K562 (cell line): ENCODE measurements around the gene HNF1B. TPM values are rescaled to one million over a fixed set of nuclear protein-coding genes. Genes with fewer than 3 reads are reported as not detected.
A peak's percentile ranks its signal among the peaks of the same experiment; 100 is the strongest.

Experiments used
- ATAC-seq: fragments of 200-7000 bp; cut with Tn5 transposase; 3 replicates; pipeline ENCODE4 v1.9.1; 2020; ENCODE audit warnings: moderate library complexity
- BruUV-seq: library from RNA; stranded (reverse); fragments of 400-500 nt; replicated peaks from 2 replicates; lab custom pipeline; 2021; lab: Mats Ljungman, UMichigan
- CTCF ChIA-PET: fragments of 300-600 bp; formaldehyde crosslinking; extraction: SDS; loops from one replicate; lab custom pipeline; 2021; ENCODE audit warnings: low intra/inter-chr PET ratio; lab: Yijun Ruan, JAX
- POLR2A ChIA-PET: fragments of 300-600, 350-650 bp; sonication (Branson Sonifier 250); formaldehyde crosslinking; extraction: SDS; loops from one replicate; lab custom pipeline; 2021; ENCODE audit warnings: antibody characterized with exemption, inconsistent platforms; lab: Yijun Ruan, JAX
- DNase-seq, 4 experiments: peaks; one replicate each; pipeline versions ENCODE4 v3.0.0 to v3.0.0-alpha.2; 2011 to 2018; ENCODE audit warnings: low spot score in 3 of 4, mixed read lengths in 3 of 4; ENCODE audit errors: extremely low read depth in 1 of 4
- FAIRE-seq: peaks from 2 replicates; lab custom pipeline; 2011; peaks lifted over from hg19 to GRCh38; lab: Jason Lieb, UNC
- H2AFZ ChIP-seq: 2 replicates; pipeline ENCODE4 v1.6.0; 2011; ENCODE audit warnings: low read depth, low read length, control low read depth, inconsistent platforms
- H3K27ac ChIP-seq: fragments of 200-600 bp; 3 replicates; pipeline ENCODE4 v1.8.0; 2011; ENCODE audit warnings: low read depth, mild to moderate bottlenecking, control low read depth, inconsistent platforms, low read length, moderate library complexity, mixed read lengths; ENCODE audit errors: extremely low read depth
- H3K27me3 ChIP-seq, 2 experiments: fragments of 300-600 bp in 1 of 2; 2 replicates in 1 of 2; 3 replicates in 1 of 2; pipeline versions ENCODE4 v1.6.0 to v1.8.0; 2011; ENCODE audit warnings: inconsistent platforms in 2 of 2, low read length in 2 of 2, mild to moderate bottlenecking in 1 of 2, mixed read lengths in 1 of 2, moderate library complexity in 1 of 2; ENCODE audit not compliant: control insufficient read depth in 2 of 2, insufficient read depth in 2 of 2
- H3K36me3 ChIP-seq: fragments of 300-600 bp; 3 replicates; pipeline ENCODE4 v1.8.0; 2011; ENCODE audit warnings: mild to moderate bottlenecking, low read length, inconsistent platforms; ENCODE audit not compliant: control insufficient read depth, insufficient read depth
- H3K4me1 ChIP-seq, 2 experiments: fragments of 200-600 bp in 1 of 2; replicated peaks in 1 of 2; 2 replicates in 1 of 2; 3 replicates in 1 of 2; pipeline versions ENCODE4 v1.5.1 to v1.8.0; 2011; ENCODE audit warnings: inconsistent platforms in 2 of 2, low read length in 2 of 2, mild to moderate bottlenecking in 1 of 2, mixed read lengths in 1 of 2, moderate library complexity in 1 of 2; ENCODE audit not compliant: control insufficient read depth in 2 of 2, insufficient read depth in 2 of 2
- H3K4me2 ChIP-seq: 2 replicates; pipeline ENCODE4 v1.6.1; 2011; ENCODE audit warnings: low read length, control low read depth, inconsistent platforms, mixed read lengths; ENCODE audit not compliant: insufficient read depth
- H3K4me3 ChIP-seq: fragments of 200-600 bp; sonication (generic), shearing (Covaris generic); 2 replicates; pipeline ENCODE4 v1.5.1; 2016; ENCODE audit warnings: control low read depth, inconsistent platforms
- H3K79me2 ChIP-seq: fragments of 200-600 bp; 3 replicates; pipeline ENCODE4 v1.8.0; 2011; ENCODE audit warnings: low read length, inconsistent platforms; ENCODE audit not compliant: control insufficient read depth, insufficient read depth
- H3K9ac ChIP-seq, 2 experiments: 2 replicates each; pipeline versions ENCODE4 v1.6.0 to v1.6.1; 2011; ENCODE audit warnings: low read depth in 2 of 2, low read length in 2 of 2, control low read depth in 1 of 2, inconsistent platforms in 1 of 2, mild to moderate bottlenecking in 1 of 2, mixed read lengths in 1 of 2; ENCODE audit not compliant: insufficient read depth in 1 of 2
- H3K9me1 ChIP-seq: one replicate; pipeline ENCODE4 v1.6.0; 2011; ENCODE audit warnings: inconsistent platforms, mild to moderate bottlenecking, low read length, moderate library complexity; ENCODE audit not compliant: control insufficient read depth, insufficient read depth
- H3K9me3 ChIP-seq: replicated peaks from 2 replicates; pipeline ENCODE4 v1.5.1; 2011; ENCODE audit warnings: low read depth, low read length, inconsistent platforms; ENCODE audit not compliant: control insufficient read depth, insufficient read depth
- H4K20me1 ChIP-seq: replicated peaks from 2 replicates; pipeline ENCODE4 v1.6.1; 2011; ENCODE audit warnings: low read length, inconsistent platforms, mixed read lengths; ENCODE audit not compliant: control insufficient read depth, insufficient read depth
- CXXC5 ChIP-seq: fragments of 250-450 bp; sonication (Bioruptor Pico); IDR thresholded peaks from 2 replicates; pipeline ENCODE4 v1.8.0; 2022; ENCODE audit warnings: inconsistent platforms, mild to moderate bottlenecking, moderate library complexity
- MCM5 ChIP-seq: fragments of 450-650 bp; IDR thresholded peaks from 2 replicates; pipeline ENCODE4 v1.6.1; 2016; ENCODE audit warnings: low read depth
- ZNF584 ChIP-seq: fragments of 200-800 bp; sonication (Bioruptor generic); IDR thresholded peaks from 2 replicates; pipeline ENCODE4 v1.6.1; 2016; ENCODE audit warnings: low read depth, mild to moderate bottlenecking, missing genetic modification characterization, missing compliant biosample characterization
- ZNF586 ChIP-seq: fragments of 450-650 bp; formaldehyde crosslinking; conservative IDR thresholded peaks from 2 replicates; pipeline ENCODE4 v1.4.0; 2020; ENCODE audit warnings: mild to moderate bottlenecking, moderate library complexity
- WGBS: fragments of 100-300 bp; shearing (Covaris generic); methylation state at CpG from one replicate; pipeline ENCODE4 v1.1.6; 2016; ENCODE audit warnings: low coverage, mixed read lengths; ENCODE audit not compliant: insufficient coverage; ENCODE audit errors: missing lambda C conversion rate; 5-methylcytosine and 5-hydroxymethylcytosine counted together
- in situ Hi-C: fragments of 300-500 bp; cut with MboI; formaldehyde crosslinking; loops from 4 replicates; pipeline ENCODE4 v1.15.0; 2018; ENCODE audit warnings: inconsistent platforms, mixed read lengths
- intact Hi-C: fragments of 100-400 bp; cut with micrococcal nuclease; formaldehyde crosslinking; loops from 2 replicates; pipeline ENCODE4 v1.14.2; 2022
- polyA plus RNA-seq, 8 experiments: library from polyadenylated mRNA; depleted of rRNA in 4 of 8; stranded (reverse) in 5 of 8; unstranded in 3 of 8; fragments of >200 nt; fragmentation: Nextera tagmentation in 2 of 8; fragmentation: Illumina TruSeq in 1 of 8; extraction: Ambion mirVana in 2 of 8; extraction: Trizol in 1 of 8; gene quantifications; 2 replicates each; pipeline versions ENCODE4 v1.2.1 to v1.2.3, GENCODE V29; 2011 to 2014; ENCODE audit warnings: inconsistent platforms in 1 of 8, missing spikeins in 1 of 8
- total RNA-seq, 7 experiments: library from RNA; depleted of rRNA in 6 of 7; stranded (reverse); fragments of >200 nt in 6 of 7; fragmentation: Illumina TruSeq in 2 of 7; extraction: Trizol in 2 of 7; gene quantifications; 2 replicates each; pipeline versions ENCODE4 v1.2.1 to v1.2.3, GENCODE V29; 2011 to 2021; ENCODE audit warnings: low replicate concordance in 1 of 7
- TF ChIP-seq, protein P1 (sequence below): fragments of 250-450 bp; sonication (Bioruptor Pico); IDR thresholded peaks from 2 replicates; pipeline ENCODE4 v1.5.0; 2021
- TF ChIP-seq, protein P2 (sequence below): fragments of 450-650 bp; formaldehyde crosslinking; conservative IDR thresholded peaks from 2 replicates; pipeline ENCODE4 v1.4.0; 2022; ENCODE audit warnings: mild to moderate bottlenecking, missing genetic modification characterization
- TF ChIP-seq, protein P3 (sequence below): fragments of 450-650 bp; IDR thresholded peaks from one replicate; pipeline ENCODE4 v1.6.1; 2018; ENCODE audit warnings: mild to moderate bottlenecking, moderate library complexity; ENCODE audit not compliant: partially characterized antibody
- TF ChIP-seq, protein P4 (sequence below): fragments of 450-650 bp; IDR thresholded peaks from 2 replicates; pipeline ENCODE4 v1.6.1; 2018; ENCODE audit not compliant: partially characterized antibody
- TF ChIP-seq, protein P5 (sequence below): fragments of 250-450 bp; sonication (Bioruptor Pico); IDR thresholded peaks from 2 replicates; pipeline ENCODE4 v1.5.0; 2020; ENCODE audit warnings: mild to moderate bottlenecking

The HNF1B gene
- total and polyA plus RNA-seq, 9 of the 15 experiments (the other 6 are each of a cell fraction or from before 2014, with no cell fraction given), result not detected

DNA sequence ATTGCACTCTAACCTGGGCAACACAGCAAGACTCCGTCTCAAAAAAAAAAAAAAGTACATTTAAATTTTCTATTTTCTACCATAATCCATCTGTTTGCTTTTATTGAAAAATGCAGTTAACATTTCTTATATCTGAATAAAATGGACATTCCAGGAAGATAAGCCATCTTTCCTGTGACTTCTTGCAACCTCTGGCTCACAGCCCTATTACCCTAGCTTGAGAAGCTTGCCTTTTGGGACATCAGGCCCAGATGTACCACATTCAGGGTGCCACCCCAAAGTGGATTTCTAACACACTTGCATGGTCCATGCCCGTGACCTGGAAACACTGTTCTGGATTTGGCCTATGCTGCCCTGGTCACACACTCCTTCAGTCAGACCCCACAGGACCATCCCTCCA is 71.5 kb downstream of the HNF1B start (continued):
- TF ChIP-seq, protein P1, sequence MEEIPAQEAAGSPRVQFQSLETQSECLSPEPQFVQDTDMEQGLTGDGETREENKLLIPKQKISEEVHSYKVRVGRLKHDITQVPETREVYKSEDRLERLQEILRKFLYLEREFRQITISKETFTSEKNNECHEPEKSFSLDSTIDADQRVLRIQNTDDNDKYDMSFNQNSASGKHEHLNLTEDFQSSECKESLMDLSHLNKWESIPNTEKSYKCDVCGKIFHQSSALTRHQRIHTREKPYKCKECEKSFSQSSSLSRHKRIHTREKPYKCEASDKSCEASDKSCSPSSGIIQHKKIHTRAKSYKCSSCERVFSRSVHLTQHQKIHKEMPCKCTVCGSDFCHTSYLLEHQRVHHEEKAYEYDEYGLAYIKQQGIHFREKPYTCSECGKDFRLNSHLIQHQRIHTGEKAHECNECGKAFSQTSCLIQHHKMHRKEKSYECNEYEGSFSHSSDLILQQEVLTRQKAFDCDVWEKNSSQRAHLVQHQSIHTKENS (CRISPR knock-in tag), result no peak
- TF ChIP-seq, protein P2, sequence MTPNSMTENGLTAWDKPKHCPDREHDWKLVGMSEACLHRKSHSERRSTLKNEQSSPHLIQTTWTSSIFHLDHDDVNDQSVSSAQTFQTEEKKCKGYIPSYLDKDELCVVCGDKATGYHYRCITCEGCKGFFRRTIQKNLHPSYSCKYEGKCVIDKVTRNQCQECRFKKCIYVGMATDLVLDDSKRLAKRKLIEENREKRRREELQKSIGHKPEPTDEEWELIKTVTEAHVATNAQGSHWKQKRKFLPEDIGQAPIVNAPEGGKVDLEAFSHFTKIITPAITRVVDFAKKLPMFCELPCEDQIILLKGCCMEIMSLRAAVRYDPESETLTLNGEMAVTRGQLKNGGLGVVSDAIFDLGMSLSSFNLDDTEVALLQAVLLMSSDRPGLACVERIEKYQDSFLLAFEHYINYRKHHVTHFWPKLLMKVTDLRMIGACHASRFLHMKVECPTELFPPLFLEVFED, result no peak

DNA sequence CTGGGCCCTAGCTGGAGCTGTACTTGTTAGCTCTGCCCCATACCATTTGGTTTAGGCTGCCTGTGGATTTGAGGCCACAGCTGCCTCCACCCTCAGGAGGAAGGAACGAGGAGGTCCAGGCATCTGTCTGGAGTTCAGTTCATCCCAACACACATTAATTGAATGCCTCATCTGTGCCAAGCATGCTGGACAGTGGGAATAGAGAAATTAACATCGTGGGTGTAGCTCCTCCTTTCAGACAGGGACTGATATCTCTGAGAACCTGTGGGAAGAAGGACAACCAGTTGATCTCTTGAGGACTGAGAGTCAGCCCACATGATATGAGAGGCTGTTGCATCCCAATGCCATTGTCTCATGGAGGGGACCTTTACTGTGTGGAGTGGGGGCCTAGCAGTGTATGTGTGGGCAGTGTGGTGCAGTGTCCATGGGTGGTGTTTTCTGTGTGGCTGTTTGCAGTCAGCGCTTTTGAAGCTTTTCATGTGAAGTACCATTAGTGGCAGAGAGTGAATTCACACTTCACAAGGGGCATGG is 72.2 kb downstream of the HNF1B start:
- Histone ChIP-seq H3K27ac (no peak overlapping the region), H3K9me1 (no peaks in the 10 kb centered on the region), H3K4me3 (no peak overlapping the region), H3K4me1 (no peaks in the 10 kb centered on the region), H3K36me3 (no peaks in the 10 kb centered on the region), H3K9ac (no peak overlapping the region), H4K20me1 (no peaks in the 10 kb centered on the region), H3K4me2 (no peak overlapping the region), H3K27me3 (peaks cover 31 to 40% of the 10 kb centered on the region in 2 experiments), H2AFZ (no peak overlapping the region), H3K79me2 (no peaks in the 10 kb centered on the region), H3K9me3 (no peaks in the 10 kb centered on the region)
- FAIRE-seq, result no peak
- intact Hi-C loops, result no loop called here
- no TSS peak for BruUV-seq
- TF ChIP-seq ZNF584 (no peak), CXXC5 (CRISPR knock-in tag) (no peak), ZNF586 (no peak), MCM5 (no peak)
- TF ChIP-seq, protein P3, sequence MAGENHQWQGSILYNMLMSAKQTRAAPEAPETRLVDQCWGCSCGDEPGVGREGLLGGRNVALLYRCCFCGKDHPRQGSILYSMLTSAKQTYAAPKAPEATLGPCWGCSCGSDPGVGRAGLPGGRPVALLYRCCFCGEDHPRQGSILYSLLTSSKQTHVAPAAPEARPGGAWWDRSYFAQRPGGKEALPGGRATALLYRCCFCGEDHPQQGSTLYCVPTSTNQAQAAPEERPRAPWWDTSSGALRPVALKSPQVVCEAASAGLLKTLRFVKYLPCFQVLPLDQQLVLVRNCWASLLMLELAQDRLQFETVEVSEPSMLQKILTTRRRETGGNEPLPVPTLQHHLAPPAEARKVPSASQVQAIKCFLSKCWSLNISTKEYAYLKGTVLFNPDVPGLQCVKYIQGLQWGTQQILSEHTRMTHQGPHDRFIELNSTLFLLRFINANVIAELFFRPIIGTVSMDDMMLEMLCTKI, result no peak
- TF ChIP-seq, protein P4, sequence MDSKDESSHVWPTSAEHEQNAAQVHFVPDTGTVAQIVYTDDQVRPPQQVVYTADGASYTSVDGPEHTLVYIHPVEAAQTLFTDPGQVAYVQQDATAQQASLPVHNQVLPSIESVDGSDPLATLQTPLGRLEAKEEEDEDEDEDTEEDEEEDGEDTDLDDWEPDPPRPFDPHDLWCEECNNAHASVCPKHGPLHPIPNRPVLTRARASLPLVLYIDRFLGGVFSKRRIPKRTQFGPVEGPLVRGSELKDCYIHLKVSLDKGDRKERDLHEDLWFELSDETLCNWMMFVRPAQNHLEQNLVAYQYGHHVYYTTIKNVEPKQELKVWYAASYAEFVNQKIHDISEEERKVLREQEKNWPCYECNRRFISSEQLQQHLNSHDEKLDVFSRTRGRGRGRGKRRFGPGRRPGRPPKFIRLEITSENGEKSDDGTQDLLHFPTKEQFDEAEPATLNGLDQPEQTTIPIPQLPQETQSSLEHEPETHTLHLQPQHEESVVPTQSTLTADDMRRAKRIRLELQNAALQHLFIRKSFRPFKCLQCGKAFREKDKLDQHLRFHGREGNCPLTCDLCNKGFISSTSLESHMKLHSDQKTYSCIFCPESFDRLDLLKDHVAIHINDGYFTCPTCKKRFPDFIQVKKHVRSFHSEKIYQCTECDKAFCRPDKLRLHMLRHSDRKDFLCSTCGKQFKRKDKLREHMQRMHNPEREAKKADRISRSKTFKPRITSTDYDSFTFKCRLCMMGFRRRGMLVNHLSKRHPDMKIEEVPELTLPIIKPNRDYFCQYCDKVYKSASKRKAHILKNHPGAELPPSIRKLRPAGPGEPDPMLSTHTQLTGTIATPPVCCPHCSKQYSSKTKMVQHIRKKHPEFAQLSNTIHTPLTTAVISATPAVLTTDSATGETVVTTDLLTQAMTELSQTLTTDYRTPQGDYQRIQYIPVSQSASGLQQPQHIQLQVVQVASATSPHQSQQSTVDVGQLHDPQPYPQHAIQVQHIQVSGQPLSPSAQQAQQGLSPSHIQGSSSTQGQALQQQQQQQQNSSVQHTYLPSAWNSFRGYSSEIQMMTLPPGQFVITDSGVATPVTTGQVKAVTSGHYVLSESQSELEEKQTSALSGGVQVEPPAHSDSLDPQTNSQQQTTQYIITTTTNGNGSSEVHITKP, result peak; percentile 3
- TF ChIP-seq, protein P5, sequence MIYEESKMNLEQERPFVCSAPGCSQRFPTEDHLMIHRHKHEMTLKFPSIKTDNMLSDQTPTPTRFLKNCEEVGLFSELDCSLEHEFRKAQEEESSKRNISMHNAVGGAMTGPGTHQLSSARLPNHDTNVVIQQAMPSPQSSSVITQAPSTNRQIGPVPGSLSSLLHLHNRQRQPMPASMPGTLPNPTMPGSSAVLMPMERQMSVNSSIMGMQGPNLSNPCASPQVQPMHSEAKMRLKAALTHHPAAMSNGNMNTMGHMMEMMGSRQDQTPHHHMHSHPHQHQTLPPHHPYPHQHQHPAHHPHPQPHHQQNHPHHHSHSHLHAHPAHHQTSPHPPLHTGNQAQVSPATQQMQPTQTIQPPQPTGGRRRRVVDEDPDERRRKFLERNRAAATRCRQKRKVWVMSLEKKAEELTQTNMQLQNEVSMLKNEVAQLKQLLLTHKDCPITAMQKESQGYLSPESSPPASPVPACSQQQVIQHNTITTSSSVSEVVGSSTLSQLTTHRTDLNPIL (CRISPR knock-in tag), result no peak
- in situ Hi-C loops, result no loop called here
- WGBS, result 0% methylated on average over 3 of the region's 3 CpGs
- ChIA-PET CTCF (no interaction called here), POLR2A (no interaction called here)
- DNase-seq, result no peak
- ATAC-seq, result no peak
